ENCODE measurements around the gene NDUFB1. TPM values are rescaled to one million over a fixed set of nuclear protein-coding genes. Genes with fewer than 3 reads are reported as not detected.

The NDUFB1 gene
- total RNA-seq = 301 and 304 TPM in 2 replicates

DNA sequence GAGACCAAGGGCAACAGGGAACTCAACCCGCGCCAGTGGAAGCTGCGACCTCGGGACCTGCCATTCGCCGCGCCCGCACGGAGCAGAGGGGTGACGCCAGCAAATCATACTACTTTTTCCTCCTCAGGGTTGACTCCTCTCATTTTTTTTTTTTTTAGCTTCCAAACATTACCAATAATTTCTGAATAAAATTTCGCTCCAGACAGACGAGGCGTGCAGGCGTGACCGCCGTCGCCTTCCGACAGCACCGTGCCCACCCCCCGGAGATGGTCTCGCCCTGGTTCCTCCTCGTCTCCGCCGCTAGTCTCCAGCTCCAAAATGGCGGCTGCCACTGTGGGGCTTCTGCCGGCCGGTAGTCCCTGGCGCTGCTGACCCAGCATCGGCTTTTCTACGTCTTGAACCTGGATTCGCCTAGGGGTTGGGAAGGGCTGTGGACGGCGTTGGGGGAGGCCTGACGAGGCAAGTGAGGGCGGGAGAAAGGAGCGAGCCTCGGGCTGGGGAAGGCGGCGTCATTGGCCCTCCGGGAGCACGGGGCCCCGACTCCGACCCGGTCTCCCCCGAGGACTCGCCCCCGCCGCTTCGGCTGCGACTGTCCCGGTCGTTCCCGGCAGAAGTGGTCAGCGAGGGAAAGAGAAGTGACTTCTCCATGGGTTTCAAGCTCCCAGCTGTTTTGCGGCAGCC, at the start of gene NDUFB1, which contains the start of gene CPSF2:
Gene NDUFB1, minus strand, starts transcription at position 37 of the 681 bp plus-strand sequence. CDS start 4,069 bp downstream, outside the sequence.
Gene CPSF2, plus strand, starts transcription at position 300 of the 681 bp plus-strand sequence. CDS start 9,016 bp downstream, outside the sequence.

DNA sequence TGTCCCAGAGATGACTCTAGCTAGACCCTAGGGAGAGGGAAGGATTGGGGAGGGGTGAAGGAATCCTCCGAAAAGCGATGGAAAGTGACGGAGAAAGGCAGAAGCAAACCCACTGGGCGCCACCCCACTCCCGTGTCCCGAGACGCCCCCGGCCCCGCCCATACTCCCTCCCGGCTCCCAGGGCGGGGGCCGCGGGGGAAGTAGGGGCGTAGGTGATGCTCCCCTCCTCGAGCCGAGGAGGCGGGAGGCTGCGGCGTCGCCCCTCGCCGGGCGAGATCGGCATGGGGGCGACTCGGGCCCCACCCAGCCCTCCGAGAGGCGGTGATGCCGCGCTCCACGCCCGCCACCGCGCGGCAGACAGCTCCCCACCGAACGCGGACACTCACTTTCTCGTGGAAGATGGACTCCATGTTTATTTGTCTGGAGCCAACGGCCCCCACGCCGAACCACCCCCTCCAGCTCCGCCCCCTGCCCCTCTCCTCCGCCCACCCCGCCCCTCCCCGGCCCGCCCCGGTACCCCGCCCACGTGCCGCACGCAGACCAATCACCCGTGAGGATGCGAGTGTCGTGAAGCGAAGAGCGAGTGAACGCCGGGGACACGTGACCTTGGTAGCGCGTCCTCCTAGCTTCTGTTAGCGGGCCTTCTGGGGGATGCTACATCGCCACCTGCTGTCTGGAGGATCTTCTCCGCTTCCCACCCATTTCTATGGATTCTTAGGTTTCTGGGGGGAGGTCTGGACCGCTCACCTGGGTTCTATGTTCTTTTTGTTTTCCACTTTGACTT, 15.2 kb downstream of the NDUFB1 start, which contains the start of gene ATXN3:
Gene ATXN3, minus strand, starts transcription at position 440 of the 784 bp plus-strand sequence. Its CDS starts 30 bp downstream, at position 410.

Other genes with a start within 250 kb of the NDUFB1 start
- gene FBLN5, start 174.0 kb downstream of the NDUFB1 start, total RNA-seq = 169 and 544 TPM in 2 replicates
- 13.3 and 14.0 TPM in 2 replicates for gene TRIP11, start 81.6 kb downstream of the NDUFB1 start, total RNA-seq
- 12.8 and 18.8 TPM in 2 replicates for gene ATXN3, start 15.1 kb downstream of the NDUFB1 start, total RNA-seq
- gene CPSF2, start 263 bp upstream of the NDUFB1 start, total RNA-seq = 14.2 and 36.3 TPM in 2 replicates
- gene SLC24A4, start 201.5 kb upstream of the NDUFB1 start, total RNA-seq = not detected in 2 replicates

Measured in pericardium fibroblast (primary cell).